HepG2 (cell line): Measurements from ENCODE around the gene NTM. TPM values are rescaled to one million over a fixed set of nuclear protein-coding genes. Genes with fewer than 3 reads are reported as not detected.
A peak's percentile ranks its signal among the peaks of the same experiment; 100 is the strongest.

Source experiments
- ATAC-seq: fragments of 200-7000 bp; cut with Tn5 transposase; 3 replicates; pipeline ENCODE4 v1.9.1; 2020; ENCODE audit warnings: mild to moderate bottlenecking, moderate library complexity
- BruUV-seq: library from RNA; stranded (reverse); fragments of 400-500 nt; replicated peaks from 2 replicates; lab custom pipeline; 2021; lab: Mats Ljungman, UMichigan
- CTCF ChIA-PET: fragments of 300-600 bp; formaldehyde crosslinking; extraction: SDS; loops from one replicate; lab custom pipeline; 2021; ENCODE audit warnings: low total read pairs, inconsistent platforms, low intra/inter-chr PET ratio; lab: Yijun Ruan, JAX
- POLR2A ChIA-PET: fragments of 350-600 bp; sonication (Branson Sonifier 250); formaldehyde crosslinking; loops from one replicate; lab custom pipeline; 2020; ENCODE audit warnings: antibody characterized with exemption, inconsistent platforms; lab: Yijun Ruan, JAX
- DNase-seq: peaks from one replicate; pipeline ENCODE4 v3.0.0-alpha.2; 2015; ENCODE audit warnings: low spot score
- FAIRE-seq: peaks from 3 replicates; lab custom pipeline; 2011; peaks lifted over from hg19 to GRCh38; lab: Jason Lieb, UNC
- H2AFZ ChIP-seq: one replicate; pipeline ENCODE4 v1.6.1; 2011; ENCODE audit warnings: low read length, inconsistent platforms
- H3K27ac ChIP-seq: fragments of 300-600 bp; 3 replicates; pipeline ENCODE4 v1.8.0; 2011; ENCODE audit warnings: mixed run types, mild to moderate bottlenecking, mixed read lengths, low read length, inconsistent platforms; ENCODE audit not compliant: insufficient read depth; ENCODE audit errors: extremely low read length
- H3K27me3 ChIP-seq, 2 experiments: fragments of 200-600 bp in 1 of 2; 2 replicates in 1 of 2; 3 replicates in 1 of 2; pipeline versions ENCODE4 v1.6.0 to v1.8.0; 2011; ENCODE audit warnings: low read length in 2 of 2, mild to moderate bottlenecking in 2 of 2, moderate library complexity in 2 of 2, inconsistent platforms in 1 of 2; ENCODE audit not compliant: insufficient read depth in 2 of 2, control insufficient read depth in 1 of 2
- H3K36me3 ChIP-seq, 2 experiments: fragments of 200-600 bp in 1 of 2; replicated peaks in 1 of 2; 2 replicates in 1 of 2; 3 replicates in 1 of 2; pipeline versions ENCODE4 v1.5.1 to v1.8.0; 2011; ENCODE audit warnings: low read length in 2 of 2, inconsistent platforms in 1 of 2; ENCODE audit not compliant: insufficient read depth in 2 of 2, control insufficient read depth in 1 of 2
- H3K4me1 ChIP-seq: 2 replicates; pipeline ENCODE4 v1.5.1; 2012; ENCODE audit warnings: low read length, inconsistent platforms; ENCODE audit not compliant: insufficient read depth
- H3K4me2 ChIP-seq: 2 replicates; pipeline ENCODE4 v1.6.0; 2011; ENCODE audit warnings: low read depth, low read length, inconsistent platforms
- H3K4me3 ChIP-seq, 3 experiments: fragments of 200-600 bp in 1 of 3; sonication (generic), shearing (Covaris generic) in 1 of 3; replicated peaks in 1 of 3; 2 replicates each; pipeline ENCODE4 v1.5.1; 2011 to 2016; ENCODE audit warnings: low read length in 3 of 3, inconsistent platforms in 2 of 3, low read depth in 2 of 3, mild to moderate bottlenecking in 2 of 3, control low read depth in 1 of 3, mixed read lengths in 1 of 3; ENCODE audit not compliant: insufficient read depth in 1 of 3
- H3K79me2 ChIP-seq: one replicate; pipeline ENCODE4 v1.6.1; 2011; ENCODE audit warnings: low read length, inconsistent platforms; ENCODE audit not compliant: insufficient read depth
- H3K9ac ChIP-seq: 2 replicates; pipeline ENCODE4 v1.6.0; 2011; ENCODE audit warnings: mild to moderate bottlenecking, low read depth, low read length, inconsistent platforms; ENCODE audit not compliant: insufficient read depth
- H3K9me3 ChIP-seq: 2 replicates; pipeline ENCODE4 v1.5.1; 2012; ENCODE audit warnings: mild to moderate bottlenecking, low read length
- H4K20me1 ChIP-seq: 2 replicates; pipeline ENCODE4 v1.6.0; 2011; ENCODE audit warnings: inconsistent platforms, mild to moderate bottlenecking, low read length, moderate library complexity; ENCODE audit not compliant: insufficient read depth
- ARID5B ChIP-seq: IDR thresholded peaks from 2 replicates; pipeline ENCODE4 v1.4.0; 2020; ENCODE audit warnings: mild to moderate bottlenecking, missing genetic modification reagents
- ATAD3A ChIP-seq: sonication (generic); formaldehyde crosslinking; IDR thresholded peaks from 2 replicates; pipeline ENCODE4 v1.4.0; 2020; ENCODE audit warnings: missing genetic modification reagents
- CEBPB ChIP-seq: IDR thresholded peaks from 2 replicates; pipeline ENCODE4 v1.6.1; 2011; ENCODE audit warnings: low read depth, low read length, improper control_type of control experiment, borderline replicate concordance
- MTERF4 ChIP-seq: sonication (generic); formaldehyde crosslinking; IDR thresholded peaks from 2 replicates; pipeline ENCODE4 v1.8.0; 2023; ENCODE audit warnings: mild to moderate bottlenecking, missing genetic modification reagents
- MXD4 ChIP-seq: IDR thresholded peaks from 2 replicates; pipeline ENCODE4 v1.6.1; 2016; ENCODE audit warnings: mild to moderate bottlenecking, missing biosample characterization, missing genetic modification reagents
- SOX13 ChIP-seq, 3 experiments: fragments of 450-650 bp in 1 of 3; sonication (generic) in 1 of 3; formaldehyde crosslinking in 1 of 3; IDR thresholded peaks in 2 of 3; conservative IDR thresholded peaks in 1 of 3; 2 replicates each; pipeline versions ENCODE4 v1.5.0 to v1.6.1; 2016 to 2020; ENCODE audit warnings: antibody characterized with exemption in 1 of 3, mild to moderate bottlenecking in 1 of 3, missing compliant biosample characterization in 1 of 3, missing genetic modification reagents in 1 of 3, moderate library complexity in 1 of 3
- SOX6 ChIP-seq, 2 experiments: fragments of 450-650 bp in 1 of 2; sonication (generic) in 1 of 2; formaldehyde crosslinking in 1 of 2; IDR thresholded peaks; 2 replicates each; pipeline versions ENCODE4 v1.4.0 to v1.6.1; 2017 to 2020; ENCODE audit warnings: antibody characterized with exemption in 1 of 2, mild to moderate bottlenecking in 1 of 2, missing genetic modification reagents in 1 of 2
- WGBS: methylation state at CpG from one replicate; pipeline ENCODE4 v1.1.6; 2017; ENCODE audit warnings: low lambda C conversion rate; 5-methylcytosine and 5-hydroxymethylcytosine counted together
- in situ Hi-C: cut with HindIII; loops from 2 replicates; pipeline ENCODE4 v1.10.0; 2017; ENCODE audit warnings: low pct_unique_long_range_greater_than_20kb; ENCODE audit not compliant: extremely low pct_ligation_motif_present
- intact Hi-C: fragments of 100-400 bp; cut with micrococcal nuclease; formaldehyde crosslinking; loops from one replicate; pipeline ENCODE4 v1.10.0; 2022; ENCODE audit not compliant: unreplicated experiment
- polyA plus RNA-seq, 8 experiments: library from polyadenylated mRNA; depleted of rRNA in 3 of 8; stranded (reverse) in 7 of 8; unstranded in 1 of 8; fragments of >200 nt; fragmentation: Illumina TruSeq in 4 of 8; extraction: Trizol in 4 of 8; gene quantifications; 2 replicates each; pipeline versions ENCODE4 v1.2.1 to v1.2.3, GENCODE V29; 2011 to 2016; ENCODE audit warnings: low read depth in 4 of 8, missing spikeins in 1 of 8, mixed read lengths in 1 of 8; ENCODE audit not compliant: insufficient read depth in 1 of 8
- total RNA-seq, 5 experiments: library from RNA; depleted of rRNA; stranded (reverse); fragments of >200 nt; fragmentation: Illumina TruSeq; extraction: Trizol; gene quantifications; 2 replicates each; pipeline ENCODE4 v1.2.3, GENCODE V29; 2016; ENCODE audit warnings: low read depth in 1 of 5

Gene NTM
- total and polyA plus RNA-seq, 2 of the 13 experiments (the other 11 are each of a cell fraction or from before 2014, with no cell fraction given): not detected

GRCh38 chr11:131823772-131824171, 453.4 kb downstream of the NTM start (continued):
- TF ChIP-seq ARID5B (CRISPR knock-in tag) (0 out of 2 replicates have a peak, but pooled peaks have one; percentile 15), MXD4 (CRISPR knock-in tag) (no peak), SOX6 (IDR thresholded peaks at IDR 0.05) (no peak), SOX6 (CRISPR knock-in tag; IDR thresholded peaks at IDR 0.05) (peak; percentile 41; the same call in 1 of the 2 replicates), SOX13 (IDR thresholded peaks at IDR 0.05) (no peak), SOX13 (CRISPR knock-in tag; conservative IDR thresholded peaks at IDR 0.05 in 1 of 2, IDR thresholded peaks at IDR 0.05 in 1 of 2) (peak in 1 of 2 experiments; percentile 46; a peak in 2 of 4 replicates), MTERF4 (CRISPR knock-in tag) (no peak)

- 24% methylated on average over 3 of the region's 3 CpGs for WGBS
- BruUV-seq: no TSS peak
Observed at GRCh38 chr11:131824771-131825170, 454.4 kb downstream of the NTM start.

More at GRCh38 chr11:131824771-131825170, 454.4 kb downstream of the NTM start:
- no peak overlapping the region for H2AFZ ChIP-seq
- H4K20me1 ChIP-seq: no peaks in the 10 kb centered on the region
- DNase-seq (no peak), ATAC-seq (no peak), FAIRE-seq (no peak)
- POLR2A ChIA-PET: no interaction called here
- H3K27ac ChIP-seq: no peak overlapping the region
- H3K4me3 ChIP-seq: no peak overlapping the region
- TF ChIP-seq CEBPB: peak; percentile 75; the same call in 1 of the 2 replicates
- TF ChIP-seq ATAD3A (CRISPR knock-in tag): no peak
- H3K27me3 ChIP-seq: no peaks in the 10 kb centered on the region
- no peaks in the 10 kb centered on the region for H3K9me3 ChIP-seq
- CTCF ChIA-PET: no interaction called here
- no peak overlapping the region for H3K4me2 ChIP-seq
- in situ Hi-C loops (no loop called here), intact Hi-C loops (no loop called here)
- no peaks in the 10 kb centered on the region for H3K79me2 ChIP-seq
- peaks cover 8% of the 10 kb centered on the region; the same call in 1 of the 2 replicates for H3K4me1 ChIP-seq
- H3K36me3 ChIP-seq: no peaks in the 10 kb centered on the region
- H3K9ac ChIP-seq: no peak overlapping the region
